ENCODE results near the gene LBX2. TPM values are rescaled to one million over a fixed set of nuclear protein-coding genes. Genes with fewer than 3 reads are reported as not detected.
A peak's percentile ranks its signal among the peaks of the same experiment; 100 is the strongest.

LBX2 gene
- total RNA-seq (1 to 10 TPM; 1.6 to 2.2 TPM), polyA plus RNA-seq (ENCODE audit: insufficient read length in 6 of 6) (under 1 TPM in 5 of 6 donors, not detected in 1; 0.14 to 0.86 (median 0.35) TPM)
- long read RNA-seq, donor 1 = 0 reads
- long read RNA-seq, donor 2, partial matches to known transcripts = 0 of 1 reads
- long read RNA-seq, donor 2, other reads (novel, unspliced or antisense) = 0 of 1 reads
- long read RNA-seq, donor 3 = 0 reads
- long read RNA-seq, donor 4, partial matches to known transcripts = 1 of 3 reads
- long read RNA-seq, donor 4, other reads (novel, unspliced or antisense) = 2 of 3 reads
- long read RNA-seq, donor 5 = 0 reads
- long read RNA-seq, donor 6 = 0 reads
- long read RNA-seq, donor 7 = 0 reads
- long read RNA-seq, donor 8 = 0 reads
- long read RNA-seq, donor 9 = 0 reads
- long read RNA-seq, donor 10, partial matches to known transcripts = 0 of 5 reads
- long read RNA-seq, donor 10, other reads (novel, unspliced or antisense) = 5 of 5 reads
- long read RNA-seq, donor 11 = 0 reads
- long read RNA-seq, donor 12 = 0 reads

- intact Hi-C loops (cut with DNase I) = no loop called here
- peaks cover 25 to 55% of the 10 kb centered on the region in 2 donors for H3K4me1 ChIP-seq
- peaks cover 30 to 72% of the 10 kb centered on the region in 2 donors for H3K27me3 ChIP-seq
- H3K9me3 ChIP-seq = no peaks in the 10 kb centered on the region
- peaks cover 0 to 3% of the 10 kb centered on the region in 2 donors for H3K36me3 ChIP-seq
- peak within 1 kb of the TSS; percentile 33 to 53 for H3K4me3 ChIP-seq
- DNase-seq = peak in 1 of 4 donors; percentile 81
- H3K27ac ChIP-seq = no peak within 1 kb of the TSS
- ATAC-seq = peak; percentile 1
- no peak for TF ChIP-seq CTCF (IDR thresholded peaks at IDR 0.05)
Observed at GRCh38 chr2:74499267-74499939, at the start of gene LBX2. Gene LBX2, minus strand, starts transcription at chr2:74499603. Its CDS starts 66 bp downstream, at chr2:74499537.

- H3K27me3 ChIP-seq = no peaks in the 10 kb centered on the region
- no peak for ATAC-seq
- H3K36me3 ChIP-seq = no peaks in the 10 kb centered on the region
- peak in 1 of 4 donors; percentile 13 for DNase-seq
- H3K27ac ChIP-seq = peak overlapping the region; percentile 30 to 50
- H3K4me3 ChIP-seq = peak overlapping the region; percentile 59 to 60
- peaks cover 5 to 29% of the 10 kb centered on the region in 2 donors for H3K4me1 ChIP-seq
- no peak for TF ChIP-seq CTCF (IDR thresholded peaks at IDR 0.05)
- no peaks in the 10 kb centered on the region for H3K9me3 ChIP-seq
- intact Hi-C loops (cut with DNase I) = no loop called here
Observed at GRCh38 chr2:74548285-74548899, 49.0 kb upstream of the LBX2 start.

- intact Hi-C loops (cut with DNase I) = no loop called here
Observed at GRCh38 chr2:74546004-74546403, 46.6 kb upstream of the LBX2 start.

GRCh38 chr2:74544634-74545033 is 45.2 kb upstream of the LBX2 start:
- Histone ChIP-seq H3K4me1 (peaks cover 0 to 19% of the 10 kb centered on the region in 2 donors), H3K27me3 (no peaks in the 10 kb centered on the region), H3K27ac (no peak overlapping the region), H3K36me3 (no peaks in the 10 kb centered on the region), H3K9me3 (no peaks in the 10 kb centered on the region), H3K4me3 (no peak overlapping the region)
- TF ChIP-seq CTCF (IDR thresholded peaks at IDR 0.05) = no peak
- DNase-seq (no peak), ATAC-seq (no peak)
- intact Hi-C loops (cut with DNase I) = no loop called here

More at GRCh38 chr2:74546004-74546403, 46.6 kb upstream of the LBX2 start:
- H3K4me3 ChIP-seq = no peak overlapping the region
- no peak for ATAC-seq
- no peak for DNase-seq
- no peak overlapping the region for H3K27ac ChIP-seq
- no peaks in the 10 kb centered on the region for H3K9me3 ChIP-seq
- peaks cover 0 to 24% of the 10 kb centered on the region in 2 donors for H3K4me1 ChIP-seq
- no peaks in the 10 kb centered on the region for H3K27me3 ChIP-seq
- no peaks in the 10 kb centered on the region for H3K36me3 ChIP-seq
- no peak for TF ChIP-seq CTCF (IDR thresholded peaks at IDR 0.05)
